CD4-positive, alpha-beta T cell treated with Interleukin-10 for 1 hour (primary cell): ENCODE measurements around the gene RPL38.

Source experiments
- DNase-seq: peaks from one replicate; pipeline ENCODE4 v3.0.0-alpha.2; 2020

The RPL38 gene

GRCh38 chr17:74253036-74253435 is 49.6 kb downstream of the RPL38 start:
- no peak for DNase-seq

DNA sequence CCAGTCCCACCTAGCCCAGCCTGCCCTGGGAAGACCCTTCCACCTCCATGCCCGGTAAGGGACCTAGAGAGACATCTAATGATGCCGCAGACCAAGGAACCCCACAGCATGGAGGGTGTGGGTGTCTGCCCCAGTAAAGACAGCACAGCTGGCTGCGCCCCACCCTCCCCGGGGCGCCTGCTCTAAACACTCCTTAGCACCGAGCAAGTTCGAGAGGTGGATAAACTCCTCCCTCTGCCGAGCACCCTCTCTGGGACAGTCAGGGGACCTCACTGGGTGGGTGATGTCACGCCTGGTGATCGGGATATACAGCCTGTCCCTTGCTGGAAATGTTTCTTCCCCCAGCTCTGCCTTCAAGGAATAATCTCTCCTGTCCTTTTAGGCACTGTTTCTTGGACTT is 53.8 kb downstream of the RPL38 start:
- no peak for DNase-seq

DNA sequence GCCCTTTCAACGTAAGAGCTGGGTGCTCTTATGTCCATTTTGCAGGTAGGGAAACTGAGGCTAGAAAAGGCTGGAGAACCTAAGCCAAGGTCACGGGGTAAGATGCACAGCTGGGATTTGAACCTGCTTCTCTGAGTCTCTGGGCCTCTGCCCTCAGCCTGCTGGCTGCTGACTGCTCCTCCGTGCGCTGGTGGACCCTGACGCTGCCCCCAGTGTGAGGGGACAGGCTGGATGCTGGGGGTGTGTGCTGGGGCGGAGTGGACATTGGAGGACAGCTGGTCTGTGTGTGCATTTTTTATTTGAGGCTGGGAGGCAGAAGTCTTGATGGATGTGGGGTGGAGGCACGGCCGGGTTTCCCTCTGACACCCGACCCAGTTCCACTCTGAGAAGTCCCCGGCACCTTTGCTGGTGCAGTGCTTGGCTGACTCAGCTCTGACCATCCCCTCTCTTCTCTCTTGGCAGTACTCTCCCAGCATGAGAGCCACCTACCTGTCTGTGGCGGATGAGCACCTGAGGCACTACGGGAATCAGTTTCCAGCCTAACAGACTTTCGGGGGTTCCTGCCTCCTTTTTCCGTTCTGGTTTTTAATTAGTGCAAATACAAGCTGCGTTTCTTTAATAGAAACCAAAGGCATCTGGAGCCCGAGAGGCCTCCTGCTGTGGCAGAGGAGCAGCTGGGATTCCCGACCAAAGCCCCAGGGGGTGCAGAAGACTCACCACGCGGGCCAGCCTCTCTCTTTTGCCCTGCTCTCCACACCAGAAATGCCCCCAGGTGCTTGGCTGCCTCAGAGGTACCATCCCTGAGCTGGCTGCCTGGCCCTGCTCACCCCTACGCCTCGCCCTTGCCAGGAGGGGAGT is 56.4 kb downstream of the RPL38 start:
- no peak for DNase-seq
